GM12892 (cell line): ENCODE data around the gene CDC42EP4.

Experiments used
- POLR2A ChIP-seq: IDR thresholded peaks from 2 replicates; pipeline ENCODE4 v1.6.1; 2011; ENCODE audit warnings: low read depth, low read length, control low read depth
- POLR2AphosphoS5 ChIP-seq: IDR thresholded peaks from 2 replicates; pipeline ENCODE4 v1.6.1; 2011; ENCODE audit warnings: low read depth, low read length, control low read depth

DNA sequence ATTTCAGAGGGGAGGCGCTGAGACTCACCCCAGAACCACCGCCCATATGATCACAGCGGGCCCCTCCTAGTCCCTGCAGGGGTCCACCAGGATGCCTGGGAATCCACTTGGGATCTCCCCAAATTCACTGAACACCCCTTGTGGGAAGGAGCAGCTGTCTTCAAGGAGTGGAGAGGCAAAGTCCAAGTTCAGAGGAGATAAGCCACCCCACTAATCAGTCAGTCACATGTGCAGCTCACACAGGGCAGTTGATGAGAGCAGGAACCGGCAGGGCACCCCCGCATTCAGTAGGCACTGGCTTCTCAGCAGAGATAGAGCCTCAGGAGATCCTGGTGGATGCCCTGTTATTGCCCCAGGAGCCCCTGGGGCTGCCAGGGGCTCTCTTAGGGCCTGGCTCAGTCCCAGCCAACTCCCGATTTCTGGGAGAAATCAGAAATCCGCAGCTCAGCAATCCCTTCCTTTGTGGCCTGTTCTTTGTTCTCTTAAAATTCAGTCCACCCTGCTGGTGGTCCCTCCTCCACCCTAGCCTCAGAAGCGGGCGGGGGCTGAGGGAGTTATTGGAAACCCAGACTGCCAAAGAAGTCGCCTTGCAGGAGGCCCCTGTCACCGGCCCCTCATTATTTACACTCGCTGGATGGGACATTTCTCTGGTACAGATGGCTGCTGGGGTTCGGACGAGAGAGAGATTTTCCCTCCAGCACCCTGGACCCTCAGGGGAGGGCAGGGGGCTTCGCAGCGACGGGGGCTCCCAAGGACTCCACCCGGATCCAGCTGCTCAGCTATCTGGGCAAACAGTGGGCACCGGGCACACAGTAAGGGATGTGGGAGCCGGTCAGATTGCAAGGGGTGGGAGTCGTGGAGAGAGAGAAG lies 1.8 kb downstream of the CDC42EP4 start:
- TF ChIP-seq POLR2AphosphoS5 (no peak), POLR2A (no peak)
